ENCODE data around the gene SYCP3. TPM values are rescaled to one million over a fixed set of nuclear protein-coding genes. Genes with fewer than 3 reads are reported as not detected.

SYCP3 gene
- total and polyA plus RNA-seq, 2 of the 13 experiments (the other 11 are each of a cell fraction or from before 2014, with no cell fraction given), result not detected

DNA sequence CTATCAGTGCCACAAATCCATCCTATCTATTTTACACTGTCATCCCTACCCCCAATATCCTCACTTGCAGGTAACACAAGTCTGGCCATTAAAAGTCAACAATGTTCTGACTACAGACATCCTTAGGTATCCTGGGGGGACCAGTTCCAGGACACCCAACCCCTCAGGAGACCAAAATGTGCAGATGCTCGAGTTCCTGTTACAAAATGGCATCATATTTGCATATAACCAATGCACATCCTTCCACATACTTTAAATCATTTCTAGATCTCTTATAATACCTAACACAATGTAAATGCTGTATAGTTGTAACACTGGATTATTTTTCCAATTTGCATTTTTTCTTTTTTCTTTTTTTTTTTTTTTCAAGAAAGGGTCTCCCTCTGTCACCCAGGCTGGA, 6.9 kb downstream of the SYCP3 start (continued):
- TF ChIP-seq, protein P1, sequence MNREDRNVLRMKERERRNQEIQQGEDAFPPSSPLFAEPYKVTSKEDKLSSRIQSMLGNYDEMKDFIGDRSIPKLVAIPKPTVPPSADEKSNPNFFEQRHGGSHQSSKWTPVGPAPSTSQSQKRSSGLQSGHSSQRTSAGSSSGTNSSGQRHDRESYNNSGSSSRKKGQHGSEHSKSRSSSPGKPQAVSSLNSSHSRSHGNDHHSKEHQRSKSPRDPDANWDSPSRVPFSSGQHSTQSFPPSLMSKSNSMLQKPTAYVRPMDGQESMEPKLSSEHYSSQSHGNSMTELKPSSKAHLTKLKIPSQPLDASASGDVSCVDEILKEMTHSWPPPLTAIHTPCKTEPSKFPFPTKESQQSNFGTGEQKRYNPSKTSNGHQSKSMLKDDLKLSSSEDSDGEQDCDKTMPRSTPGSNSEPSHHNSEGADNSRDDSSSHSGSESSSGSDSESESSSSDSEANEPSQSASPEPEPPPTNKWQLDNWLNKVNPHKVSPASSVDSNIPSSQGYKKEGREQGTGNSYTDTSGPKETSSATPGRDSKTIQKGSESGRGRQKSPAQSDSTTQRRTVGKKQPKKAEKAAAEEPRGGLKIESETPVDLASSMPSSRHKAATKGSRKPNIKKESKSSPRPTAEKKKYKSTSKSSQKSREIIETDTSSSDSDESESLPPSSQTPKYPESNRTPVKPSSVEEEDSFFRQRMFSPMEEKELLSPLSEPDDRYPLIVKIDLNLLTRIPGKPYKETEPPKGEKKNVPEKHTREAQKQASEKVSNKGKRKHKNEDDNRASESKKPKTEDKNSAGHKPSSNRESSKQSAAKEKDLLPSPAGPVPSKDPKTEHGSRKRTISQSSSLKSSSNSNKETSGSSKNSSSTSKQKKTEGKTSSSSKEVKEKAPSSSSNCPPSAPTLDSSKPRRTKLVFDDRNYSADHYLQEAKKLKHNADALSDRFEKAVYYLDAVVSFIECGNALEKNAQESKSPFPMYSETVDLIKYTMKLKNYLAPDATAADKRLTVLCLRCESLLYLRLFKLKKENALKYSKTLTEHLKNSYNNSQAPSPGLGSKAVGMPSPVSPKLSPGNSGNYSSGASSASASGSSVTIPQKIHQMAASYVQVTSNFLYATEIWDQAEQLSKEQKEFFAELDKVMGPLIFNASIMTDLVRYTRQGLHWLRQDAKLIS (CRISPR knock-in tag; IDR thresholded peaks at IDR 0.05), result no peak
- TF ChIP-seq SPEN (CRISPR knock-in tag; IDR thresholded peaks at IDR 0.05; ENCODE audit: low read depth) (no peak), NKX3-1 (CRISPR knock-in tag; IDR thresholded peaks at IDR 0.05) (no peak), CHCHD3 (CRISPR knock-in tag; IDR thresholded peaks at IDR 0.05) (no peak), KMT2B (CRISPR knock-in tag; IDR thresholded peaks at IDR 0.05) (no peak), TP53 (CRISPR knock-in tag; conservative IDR thresholded peaks at IDR 0.05) (no peak)

DNA sequence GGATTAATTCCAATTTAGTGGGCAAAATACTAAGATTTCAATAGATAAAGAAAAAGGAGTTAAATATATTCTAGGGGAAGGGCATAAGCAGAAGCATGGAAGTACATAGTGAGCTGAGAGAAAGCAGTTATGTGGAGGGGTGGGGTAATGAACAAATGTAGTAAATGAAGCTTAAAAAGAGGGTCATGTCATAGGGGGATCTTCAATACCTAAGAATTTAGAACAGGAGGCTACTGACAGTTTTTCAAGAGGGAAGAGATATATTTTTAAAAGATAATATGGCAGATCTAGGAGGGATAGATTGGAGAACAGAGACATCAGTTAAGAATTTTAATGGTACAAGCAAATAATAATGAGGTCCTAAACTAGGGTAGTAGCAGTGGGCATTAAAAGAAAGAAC, 9.4 kb downstream of the SYCP3 start:
- Histone ChIP-seq H3K4me1 (ENCODE audit: insufficient read depth, low read length) (no peaks in the 10 kb centered on the region), H3K4me3 (replicated peaks in 1 of 3; ENCODE audit: insufficient read depth in 1 of 3, low read depth in 2 of 3, low read length in 3 of 3) (no peak overlapping the region), H3K9ac (ENCODE audit: insufficient read depth, low read depth, low read length) (no peak overlapping the region), H3K27me3 (ENCODE audit: control insufficient read depth in 1 of 2, insufficient read depth in 2 of 2, low read length in 2 of 2) (no peaks in the 10 kb centered on the region), H3K79me2 (ENCODE audit: insufficient read depth, low read length) (no peaks in the 10 kb centered on the region), H3K27ac (ENCODE audit: extremely low read length, insufficient read depth, low read length) (no peak overlapping the region), H4K20me1 (ENCODE audit: insufficient read depth, low read length) (no peaks in the 10 kb centered on the region), H3K36me3 (replicated peaks in 1 of 2; ENCODE audit: control insufficient read depth in 1 of 2, insufficient read depth in 2 of 2, low read length in 2 of 2) (peaks cover 0 to 49% of the 10 kb centered on the region in 2 experiments; a peak in 3 of 5 replicates), H2AFZ (ENCODE audit: low read length) (no peak overlapping the region), H3K4me2 (ENCODE audit: low read depth, low read length) (no peak overlapping the region), H3K9me3 (ENCODE audit: low read length) (no peaks in the 10 kb centered on the region)
- TF ChIP-seq XBP1 (CRISPR knock-in tag; IDR thresholded peaks at IDR 0.05) (no peak), ZNF788 (CRISPR knock-in tag; IDR thresholded peaks at IDR 0.05; ENCODE audit: borderline replicate concordance) (no peak), RBM22 (optimal IDR thresholded peaks at IDR 0.05; ENCODE audit: low read length) (peak; percentile 91), POLR2G (IDR thresholded peaks at IDR 0.05; ENCODE audit: low read depth, low read length) (peak; percentile 31; the same call in 1 of the 2 replicates), SIX1 (CRISPR knock-in tag; IDR thresholded peaks at IDR 0.05; ENCODE audit: borderline replicate concordance) (no peak)
- POLR2A ChIA-PET, result no interaction called here
- FAIRE-seq (no peak), ATAC-seq (peak; percentile 15; the same call in 1 of the 3 replicates), DNase-seq (ENCODE audit: low spot score) (no peak)
- no TSS peak for BruUV-seq (replicated peaks)
- in situ Hi-C loops (cut with HindIII; ENCODE audit: extremely low pct_ligation_motif_present, low pct_unique_long_range_greater_than_20kb) (no loop called here), intact Hi-C loops (cut with micrococcal nuclease; ENCODE audit: unreplicated experiment) (no loop called here)
- CTCF ChIA-PET (ENCODE audit: low intra/inter-chr PET ratio, low total read pairs), result no interaction called here
